ENCODE measurements around the gene MAP3K13. TPM values are rescaled to one million over a fixed set of nuclear protein-coding genes. Genes with fewer than 3 reads are reported as not detected.

Gene MAP3K13
- total RNA-seq, 1 experiment from 2014 or later, result 10.6 TPM

DNA sequence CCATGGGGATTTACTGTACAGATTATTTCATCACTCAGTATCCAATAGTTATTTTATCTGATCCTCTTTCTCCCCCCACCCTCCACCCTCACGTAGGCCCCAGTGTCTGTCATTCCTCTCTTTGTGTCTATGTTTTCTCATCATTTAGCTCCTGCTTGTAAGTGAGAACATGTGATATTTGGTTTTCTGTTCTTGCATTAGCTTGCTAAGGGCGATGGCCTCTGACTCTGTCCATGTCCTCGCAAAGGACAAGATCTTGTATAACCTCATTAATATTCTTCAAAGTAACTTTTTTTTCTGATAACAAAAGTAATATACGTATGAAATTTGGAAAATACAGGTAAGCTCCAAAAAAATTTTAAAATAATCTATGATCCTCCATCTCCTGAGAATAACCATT, 67.4 kb downstream of the MAP3K13 start:
- H2AK5ac ChIP-seq (ENCODE audit: insufficient read length, low read length), result no peak overlapping the region
- no peak overlapping the region for H3K4ac ChIP-seq (ENCODE audit: low read depth, low read length)
- DNase-seq, result no peak
- H4K20me1 ChIP-seq (ENCODE audit: control insufficient read depth, insufficient read depth, insufficient read length), result no peaks in the 10 kb centered on the region
- no peak overlapping the region for H3K14ac ChIP-seq (ENCODE audit: insufficient read depth, low read length)
- no peak overlapping the region for H2BK120ac ChIP-seq (ENCODE audit: low read depth, low read length, poor library complexity, severe bottlenecking)
- no peaks in the 10 kb centered on the region for H3K4me1 ChIP-seq (ENCODE audit: insufficient read depth, low read length)
- H2BK5ac ChIP-seq (ENCODE audit: insufficient read length, low read length), result no peak overlapping the region
- H3K79me1 ChIP-seq (ENCODE audit: insufficient read depth, low read depth, low read length, poor library complexity, severe bottlenecking), result no peaks in the 10 kb centered on the region
- H3K27ac Mint-ChIP-seq, result no peak overlapping the region
- no peak overlapping the region for H4K8ac ChIP-seq (replicated peaks; ENCODE audit: insufficient read length, low read depth, low read length)
- H4K91ac ChIP-seq (ENCODE audit: insufficient read length, low read depth, low read length), result no peak overlapping the region
- H3K9me3 ChIP-seq (ENCODE audit: control insufficient read depth, low read depth, low read length), result no peaks in the 10 kb centered on the region
- no peak overlapping the region for H4K5ac ChIP-seq (ENCODE audit: insufficient read length, low read depth, low read length)
- H3T11ph ChIP-seq (ENCODE audit: low read length), result no peak overlapping the region
- H3K9me3 Mint-ChIP-seq, result no peaks in the 10 kb centered on the region
- H3K27me3 ChIP-seq (ENCODE audit: insufficient read depth, low read length), result no peaks in the 10 kb centered on the region
- no peak overlapping the region for H3K23ac ChIP-seq (ENCODE audit: insufficient read length, low read depth, low read length)
- TF ChIP-seq, protein P1, sequence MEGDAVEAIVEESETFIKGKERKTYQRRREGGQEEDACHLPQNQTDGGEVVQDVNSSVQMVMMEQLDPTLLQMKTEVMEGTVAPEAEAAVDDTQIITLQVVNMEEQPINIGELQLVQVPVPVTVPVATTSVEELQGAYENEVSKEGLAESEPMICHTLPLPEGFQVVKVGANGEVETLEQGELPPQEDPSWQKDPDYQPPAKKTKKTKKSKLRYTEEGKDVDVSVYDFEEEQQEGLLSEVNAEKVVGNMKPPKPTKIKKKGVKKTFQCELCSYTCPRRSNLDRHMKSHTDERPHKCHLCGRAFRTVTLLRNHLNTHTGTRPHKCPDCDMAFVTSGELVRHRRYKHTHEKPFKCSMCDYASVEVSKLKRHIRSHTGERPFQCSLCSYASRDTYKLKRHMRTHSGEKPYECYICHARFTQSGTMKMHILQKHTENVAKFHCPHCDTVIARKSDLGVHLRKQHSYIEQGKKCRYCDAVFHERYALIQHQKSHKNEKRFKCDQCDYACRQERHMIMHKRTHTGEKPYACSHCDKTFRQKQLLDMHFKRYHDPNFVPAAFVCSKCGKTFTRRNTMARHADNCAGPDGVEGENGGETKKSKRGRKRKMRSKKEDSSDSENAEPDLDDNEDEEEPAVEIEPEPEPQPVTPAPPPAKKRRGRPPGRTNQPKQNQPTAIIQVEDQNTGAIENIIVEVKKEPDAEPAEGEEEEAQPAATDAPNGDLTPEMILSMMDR (conservative IDR thresholded peaks at IDR 0.05), result no peak
- no peak overlapping the region for H3K9ac ChIP-seq (ENCODE audit: extremely low read depth, insufficient read length, low read length)
- H3K4me2 ChIP-seq (ENCODE audit: insufficient read depth, insufficient read length, low read length), result no peak overlapping the region
- H2BK20ac ChIP-seq (ENCODE audit: low read depth, low read length, poor library complexity, severe bottlenecking), result no peak overlapping the region
- H3K4me3 Mint-ChIP-seq, result no peak overlapping the region; a peak in 1 of 5 replicates
- no peaks in the 10 kb centered on the region for H3K23me2 ChIP-seq (ENCODE audit: insufficient read length, low read depth, low read length, poor library complexity, severe bottlenecking)
- no peaks in the 10 kb centered on the region for H3K79me2 ChIP-seq (ENCODE audit: insufficient read depth, low read length)
- no peaks in the 10 kb centered on the region for H3K27me3 Mint-ChIP-seq (ENCODE audit: low read depth)
- no peak overlapping the region for H3K56ac ChIP-seq (ENCODE audit: insufficient read length, low read depth, low read length)
- no peaks in the 10 kb centered on the region for H3K36me3 Mint-ChIP-seq (ENCODE audit: insufficient read depth in 1 of 3, low read depth in 3 of 3)
- no CpG with 5 or more reads among the region's 4 CpGs for WGBS (ENCODE audit: extremely low coverage, insufficient read length, low lambda C conversion rate)
- no peak overlapping the region for H2BK15ac ChIP-seq (ENCODE audit: low read depth, low read length)
- H3K27ac ChIP-seq (ENCODE audit: insufficient read length, low read depth, low read length), result no peak overlapping the region
- no peak overlapping the region for H2BK12ac ChIP-seq (ENCODE audit: insufficient read length, low read depth, low read length)
- no peak overlapping the region for H3K18ac ChIP-seq (ENCODE audit: insufficient read length, low read depth, low read length)
- H2AFZ ChIP-seq (ENCODE audit: low read length), result no peak overlapping the region
- peaks cover 4 to 5% of the 10 kb centered on the region in 2 experiments; a peak in 2 of 4 replicates for H3K4me1 Mint-ChIP-seq

All from H9 (cell line).